Endothelial cell (in vitro differentiated cells): Measurements from ENCODE around the gene CYGB. TPM values are rescaled to one million over a fixed set of nuclear protein-coding genes. Genes with fewer than 3 reads are reported as not detected.

Experiments used
- DNase-seq: peaks from one replicate; pipeline ENCODE4 v3.0.0; 2021; ENCODE audit warnings: low spot score
- H3K27ac Mint-ChIP-seq: one replicate; pipeline ENCODE4 v1.8.0; 2021; ENCODE audit warnings: mixed read lengths, inconsistent platforms; ENCODE audit not compliant: unreplicated experiment
- H3K27me3 Mint-ChIP-seq: one replicate; pipeline ENCODE4 v1.8.0; 2021; ENCODE audit warnings: mild to moderate bottlenecking, moderate library complexity, mixed read lengths, inconsistent platforms; ENCODE audit not compliant: unreplicated experiment
- H3K36me3 Mint-ChIP-seq: one replicate; pipeline ENCODE4 v1.8.0; 2021; ENCODE audit warnings: mild to moderate bottlenecking, low read depth, mixed read lengths, inconsistent platforms; ENCODE audit not compliant: unreplicated experiment
- H3K4me1 Mint-ChIP-seq: one replicate; pipeline ENCODE4 v1.8.0; 2021; ENCODE audit warnings: mild to moderate bottlenecking, mixed read lengths, inconsistent platforms; ENCODE audit not compliant: unreplicated experiment
- H3K4me3 Mint-ChIP-seq: one replicate; pipeline ENCODE4 v1.8.0; 2021; ENCODE audit warnings: mild to moderate bottlenecking, mixed read lengths, inconsistent platforms; ENCODE audit not compliant: unreplicated experiment
- H3K9me3 Mint-ChIP-seq: one replicate; pipeline ENCODE4 v1.8.0; 2021; ENCODE audit warnings: mixed read lengths, inconsistent platforms; ENCODE audit not compliant: unreplicated experiment
- total RNA-seq: library from RNA; stranded (reverse); fragmentation: NEBNext Ultra II Directional; extraction: Animal tissue kit (Norgen Biotek cat#: 25700); gene quantifications from one replicate; pipeline ENCODE4 v1.2.1, GENCODE V29; 2021; ENCODE audit not compliant: unreplicated experiment
- TF ChIP-seq, protein P1 (sequence below): fragments of 200-600 bp; sonication (generic); IDR thresholded peaks from one replicate; pipeline ENCODE4 v1.5.0; 2021; ENCODE audit warnings: antibody characterized with exemption; ENCODE audit not compliant: unreplicated experiment

CYGB gene
- total RNA-seq, 1 donor from 2014 or later, result 0.51 TPM

DNA sequence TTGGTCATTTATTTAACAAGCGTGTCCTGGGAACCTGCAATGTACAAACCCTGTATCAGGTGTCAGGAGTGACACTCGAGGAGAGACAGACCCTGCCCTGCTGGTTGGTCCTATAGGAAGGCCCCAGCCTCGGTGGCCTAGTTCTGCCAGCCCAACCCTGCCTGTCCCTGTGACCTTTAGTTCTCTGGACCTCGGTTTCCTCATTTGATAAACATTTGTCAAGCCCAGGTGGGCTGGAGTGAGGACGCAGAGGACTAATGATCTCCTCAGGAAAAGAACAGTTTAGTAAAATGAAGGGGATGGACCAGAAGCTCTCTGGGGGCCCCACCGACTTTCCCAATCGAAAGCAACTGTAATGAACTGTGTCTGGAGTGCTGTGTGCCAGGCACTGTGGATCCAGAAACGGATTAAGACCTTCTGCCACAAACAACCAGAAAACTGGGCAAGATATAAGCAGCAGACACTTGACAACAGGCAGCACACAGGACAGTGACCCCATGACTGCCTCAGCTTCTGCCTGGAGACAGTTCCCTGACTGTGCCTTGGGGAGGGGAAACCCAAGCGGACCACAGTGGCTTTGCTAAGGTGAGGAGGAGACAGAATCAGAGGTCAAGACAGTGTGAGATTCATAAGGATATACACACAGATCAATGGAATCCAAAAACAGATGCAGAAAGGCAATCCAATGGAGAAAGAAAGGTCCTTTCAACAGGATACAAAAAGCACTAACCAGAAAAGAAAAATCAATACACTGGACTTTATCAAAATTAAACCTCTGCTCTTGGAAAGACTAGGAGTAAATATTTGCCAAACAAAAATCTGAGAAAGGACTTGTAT lies 11.1 kb upstream of the CYGB start:
- no peak overlapping the region for H3K27ac Mint-ChIP-seq
- H3K9me3 Mint-ChIP-seq, result no peaks in the 10 kb centered on the region
- no peaks in the 10 kb centered on the region for H3K36me3 Mint-ChIP-seq
- H3K4me3 Mint-ChIP-seq, result no peak overlapping the region
- peaks cover 6% of the 10 kb centered on the region for H3K27me3 Mint-ChIP-seq
- no peak for DNase-seq
- TF ChIP-seq, protein P1, sequence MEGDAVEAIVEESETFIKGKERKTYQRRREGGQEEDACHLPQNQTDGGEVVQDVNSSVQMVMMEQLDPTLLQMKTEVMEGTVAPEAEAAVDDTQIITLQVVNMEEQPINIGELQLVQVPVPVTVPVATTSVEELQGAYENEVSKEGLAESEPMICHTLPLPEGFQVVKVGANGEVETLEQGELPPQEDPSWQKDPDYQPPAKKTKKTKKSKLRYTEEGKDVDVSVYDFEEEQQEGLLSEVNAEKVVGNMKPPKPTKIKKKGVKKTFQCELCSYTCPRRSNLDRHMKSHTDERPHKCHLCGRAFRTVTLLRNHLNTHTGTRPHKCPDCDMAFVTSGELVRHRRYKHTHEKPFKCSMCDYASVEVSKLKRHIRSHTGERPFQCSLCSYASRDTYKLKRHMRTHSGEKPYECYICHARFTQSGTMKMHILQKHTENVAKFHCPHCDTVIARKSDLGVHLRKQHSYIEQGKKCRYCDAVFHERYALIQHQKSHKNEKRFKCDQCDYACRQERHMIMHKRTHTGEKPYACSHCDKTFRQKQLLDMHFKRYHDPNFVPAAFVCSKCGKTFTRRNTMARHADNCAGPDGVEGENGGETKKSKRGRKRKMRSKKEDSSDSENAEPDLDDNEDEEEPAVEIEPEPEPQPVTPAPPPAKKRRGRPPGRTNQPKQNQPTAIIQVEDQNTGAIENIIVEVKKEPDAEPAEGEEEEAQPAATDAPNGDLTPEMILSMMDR, result no peak
- peaks cover 13% of the 10 kb centered on the region for H3K4me1 Mint-ChIP-seq

DNA sequence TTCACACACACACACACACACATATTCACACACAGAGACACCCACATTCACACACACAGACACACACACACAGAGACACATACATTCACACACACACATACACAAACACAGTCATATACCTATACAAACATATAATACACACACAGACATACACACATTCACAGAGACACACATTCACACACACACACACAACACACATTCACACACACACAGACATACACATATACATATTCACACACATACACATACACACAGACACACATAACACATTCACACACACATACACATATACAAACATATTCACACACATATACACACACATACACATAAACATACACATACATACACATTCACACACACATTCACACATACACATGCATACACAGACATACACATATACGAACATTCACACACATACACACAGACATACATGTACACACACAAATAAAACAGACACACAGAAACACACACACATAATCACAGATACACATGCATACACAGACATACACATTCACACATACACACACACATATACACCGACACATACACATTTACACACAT lies 10.2 kb upstream of the CYGB start:
- DNase-seq, result no peak
- Mint-ChIP-seq H3K9me3 (no peaks in the 10 kb centered on the region), H3K4me3 (no peak overlapping the region), H3K36me3 (no peaks in the 10 kb centered on the region), H3K27ac (no peak overlapping the region), H3K27me3 (peaks cover 7% of the 10 kb centered on the region), H3K4me1 (peaks cover 13% of the 10 kb centered on the region)
- TF ChIP-seq, protein P1, result no peak

DNA sequence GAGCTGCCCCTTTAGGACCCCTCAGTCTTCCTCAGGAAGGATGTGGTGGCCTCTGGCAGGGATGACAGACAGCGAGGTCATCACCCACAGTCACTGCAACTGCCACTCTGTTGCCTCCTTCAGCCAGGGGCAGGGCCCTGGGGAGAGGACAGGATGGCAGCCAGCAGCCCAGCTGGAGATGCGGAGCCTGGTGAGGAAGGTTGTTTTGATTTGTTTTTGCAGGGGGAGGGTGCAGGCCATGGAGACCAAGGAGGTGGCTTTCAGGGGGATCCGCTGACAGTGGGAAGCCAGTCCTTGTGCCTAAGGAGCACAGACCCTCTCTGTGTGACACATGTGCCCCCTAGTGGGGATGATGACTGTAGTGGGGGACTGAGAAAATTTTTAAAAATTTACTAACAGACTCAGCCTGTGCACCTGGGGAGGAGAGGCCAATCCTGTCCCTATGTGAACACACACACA lies 9.7 kb upstream of the CYGB start:
- DNase-seq, result peak; percentile 70
- TF ChIP-seq, protein P1, result peak; percentile 57
- Mint-ChIP-seq H3K9me3 (no peaks in the 10 kb centered on the region), H3K4me1 (peaks cover 13% of the 10 kb centered on the region), H3K4me3 (no peak overlapping the region), H3K36me3 (no peaks in the 10 kb centered on the region), H3K27ac (no peak overlapping the region), H3K27me3 (peaks cover 8% of the 10 kb centered on the region)

DNA sequence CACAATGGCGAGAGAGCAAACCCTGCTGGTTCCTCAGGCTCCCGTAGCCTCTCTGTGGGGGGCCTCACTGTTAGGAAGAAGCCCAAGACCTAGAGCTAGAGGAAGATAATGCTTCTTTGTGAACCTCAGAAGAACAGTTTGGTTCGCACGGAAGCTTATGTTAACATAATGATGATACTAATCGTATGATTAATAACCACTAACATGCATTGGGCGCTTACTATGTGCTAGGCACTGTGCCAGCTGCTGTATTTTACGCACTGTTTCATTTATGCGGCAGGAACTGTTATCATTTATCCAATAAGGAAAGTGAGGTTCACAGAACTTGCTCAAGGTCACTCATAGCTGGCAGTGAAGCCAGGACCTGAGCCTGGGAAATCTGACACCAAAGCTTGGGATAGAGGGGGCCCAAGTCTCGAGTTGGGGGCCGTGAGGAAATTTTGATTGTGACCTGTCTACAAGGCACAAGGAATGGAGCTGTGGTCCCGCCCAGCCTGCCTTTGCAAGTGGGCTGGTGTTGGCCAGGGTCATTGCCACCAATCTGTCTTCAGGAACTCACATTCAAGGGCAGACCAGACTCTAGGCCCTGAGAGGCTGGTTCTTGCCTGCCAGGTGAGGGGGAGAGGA lies 9.2 kb upstream of the CYGB start:
- Mint-ChIP-seq H3K4me1 (peaks cover 11% of the 10 kb centered on the region), H3K27me3 (peaks cover 8% of the 10 kb centered on the region), H3K9me3 (no peaks in the 10 kb centered on the region), H3K4me3 (no peak overlapping the region), H3K36me3 (no peaks in the 10 kb centered on the region), H3K27ac (peak overlapping the region; percentile 4)
- DNase-seq, result no peak
- TF ChIP-seq, protein P1, result no peak
